GM13977 (cell line): ENCODE results near the gene BTNL3.

Experiments used
- DNase-seq: peaks from one replicate; pipeline ENCODE4 v3.0.0; 2012; ENCODE audit warnings: low spot score
- in situ Hi-C: fragments of 300-500 bp; cut with MboI; formaldehyde crosslinking; loops from one replicate; pipeline ENCODE4 v1.12.0; 2022; ENCODE audit warnings: low sequenced_read_pairs, low pct_unique_long_range_greater_than_20kb, mixed read lengths, inconsistent platforms; ENCODE audit not compliant: unreplicated experiment
- TF ChIP-seq, protein P1 (sequence below): IDR thresholded peaks from 2 replicates; pipeline ENCODE4 v1.5.1; 2012; ENCODE audit warnings: mild to moderate bottlenecking, control low read depth; ENCODE audit not compliant: insufficient read depth; ENCODE audit errors: extremely low read depth, missing control alignments

The BTNL3 gene

DNA sequence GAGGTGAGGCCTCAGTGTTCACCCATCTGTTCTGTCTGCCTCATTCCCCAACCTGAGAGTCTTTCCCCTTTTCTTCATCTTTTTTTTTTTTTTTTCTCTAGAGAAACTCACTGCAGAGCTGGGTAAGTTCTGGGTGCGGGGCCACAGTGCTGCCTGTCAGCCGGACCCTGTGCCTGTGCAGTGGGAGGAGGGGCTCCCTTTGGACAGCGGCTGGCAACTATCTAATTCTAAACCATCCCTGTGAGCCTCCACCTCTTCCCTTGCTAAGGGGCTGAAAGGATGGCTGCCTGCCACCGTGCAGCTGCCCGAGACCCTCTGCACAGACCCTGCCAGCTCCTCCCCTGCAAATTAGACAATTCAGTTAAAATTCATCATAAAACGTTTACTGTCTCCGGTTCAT lies 65.5 kb downstream of the BTNL3 start:
- TF ChIP-seq, protein P1, sequence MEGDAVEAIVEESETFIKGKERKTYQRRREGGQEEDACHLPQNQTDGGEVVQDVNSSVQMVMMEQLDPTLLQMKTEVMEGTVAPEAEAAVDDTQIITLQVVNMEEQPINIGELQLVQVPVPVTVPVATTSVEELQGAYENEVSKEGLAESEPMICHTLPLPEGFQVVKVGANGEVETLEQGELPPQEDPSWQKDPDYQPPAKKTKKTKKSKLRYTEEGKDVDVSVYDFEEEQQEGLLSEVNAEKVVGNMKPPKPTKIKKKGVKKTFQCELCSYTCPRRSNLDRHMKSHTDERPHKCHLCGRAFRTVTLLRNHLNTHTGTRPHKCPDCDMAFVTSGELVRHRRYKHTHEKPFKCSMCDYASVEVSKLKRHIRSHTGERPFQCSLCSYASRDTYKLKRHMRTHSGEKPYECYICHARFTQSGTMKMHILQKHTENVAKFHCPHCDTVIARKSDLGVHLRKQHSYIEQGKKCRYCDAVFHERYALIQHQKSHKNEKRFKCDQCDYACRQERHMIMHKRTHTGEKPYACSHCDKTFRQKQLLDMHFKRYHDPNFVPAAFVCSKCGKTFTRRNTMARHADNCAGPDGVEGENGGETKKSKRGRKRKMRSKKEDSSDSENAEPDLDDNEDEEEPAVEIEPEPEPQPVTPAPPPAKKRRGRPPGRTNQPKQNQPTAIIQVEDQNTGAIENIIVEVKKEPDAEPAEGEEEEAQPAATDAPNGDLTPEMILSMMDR: no peak
- no peak for DNase-seq
- in situ Hi-C loops: no loop called here

GRCh38 chr5:181054871-181055459 lies 66.3 kb downstream of the BTNL3 start:
- no peak for DNase-seq
- in situ Hi-C loops: no loop called here
- TF ChIP-seq, protein P1: no peak
